Naive thymus-derived CD4-positive, alpha-beta T cell (primary cell): ENCODE measurements around the gene MRPL16. TPM values are rescaled to one million over a fixed set of nuclear protein-coding genes. Genes with fewer than 3 reads are reported as not detected.
A peak's percentile ranks its signal among the peaks of the same experiment; 100 is the strongest.

ENCODE experiments used
- ATAC-seq: fragments of 150-1000 bp; cut with Tn5 transposase; 2 replicates; pipeline ENCODE4 v1.10.0; 2021; ENCODE audit warnings: mild to moderate bottlenecking, moderate library complexity
- CTCF ChIA-PET: fragments of 350-600 bp; sonication (Branson Sonifier 250); formaldehyde crosslinking; loops from one replicate; lab custom pipeline; 2021; ENCODE audit warnings: antibody characterized with exemption; lab: Charles Lee
- POLR2A ChIA-PET: fragments of 350-600 bp; sonication (Branson Sonifier 250); formaldehyde crosslinking; loops from one replicate; lab custom pipeline; 2021; ENCODE audit warnings: antibody characterized with exemption, inconsistent platforms; lab: Charles Lee
- DNase-seq, 9 donors: peaks; one replicate each; pipeline versions ENCODE4 v3.0.0 to v3.0.0-alpha.2; 2020 to 2022; ENCODE audit warnings: mixed read lengths in 1 of 9
- H3K27ac ChIP-seq: one replicate; pipeline ENCODE4 v1.7.0; 2013; ENCODE audit warnings: mild to moderate bottlenecking, low read depth, low read length, moderate library complexity
- H3K27me3 ChIP-seq, 2 donors: one replicate each; pipeline ENCODE4 v1.7.0; 2013; ENCODE audit warnings: low read length in 2 of 2, mild to moderate bottlenecking in 2 of 2, moderate library complexity in 2 of 2; ENCODE audit not compliant: control insufficient read depth in 2 of 2, insufficient read depth in 2 of 2
- H3K36me3 ChIP-seq, 3 experiments: 1 replicate in 2 of 3; 2 replicates in 1 of 3; pipeline ENCODE4 v1.7.0; 2013; ENCODE audit warnings: low read length in 3 of 3, mild to moderate bottlenecking in 3 of 3, moderate library complexity in 1 of 3; ENCODE audit not compliant: insufficient read depth in 3 of 3, control insufficient read depth in 2 of 3
- H3K4me1 ChIP-seq, 2 donors: one replicate each; pipeline ENCODE4 v1.7.0; 2013; ENCODE audit warnings: low read length in 2 of 2, mild to moderate bottlenecking in 2 of 2, moderate library complexity in 1 of 2; ENCODE audit not compliant: control insufficient read depth in 2 of 2, insufficient read depth in 2 of 2
- H3K4me3 ChIP-seq: 2 replicates; pipeline ENCODE4 v1.7.0; 2013; ENCODE audit warnings: mild to moderate bottlenecking, low read length
- H3K9me3 ChIP-seq, 3 experiments: 1 replicate in 2 of 3; 2 replicates in 1 of 3; pipeline ENCODE4 v1.7.0; 2013; ENCODE audit warnings: low read length in 3 of 3; ENCODE audit not compliant: control insufficient read depth in 2 of 3
- H3K27ac Mint-ChIP-seq, 9 donors: one replicate each; pipeline ENCODE4 v1.8.0; 2020 to 2022; ENCODE audit warnings: mixed read lengths in 9 of 9, mild to moderate bottlenecking in 8 of 9, moderate library complexity in 5 of 9, inconsistent platforms in 2 of 9
- H3K27me3 Mint-ChIP-seq, 5 donors: one replicate each; pipeline ENCODE4 v1.8.0; 2021 to 2022; ENCODE audit warnings: mixed read lengths in 5 of 5, mild to moderate bottlenecking in 1 of 5
- H3K36me3 Mint-ChIP-seq, 5 donors: one replicate each; pipeline ENCODE4 v1.8.0; 2020 to 2022; ENCODE audit warnings: mixed read lengths in 5 of 5, mild to moderate bottlenecking in 3 of 5, inconsistent platforms in 1 of 5
- H3K4me1 Mint-ChIP-seq, 7 donors: one replicate each; pipeline ENCODE4 v1.8.0; 2020 to 2022; ENCODE audit warnings: mixed read lengths in 7 of 7, mild to moderate bottlenecking in 3 of 7, inconsistent platforms in 1 of 7
- H3K4me3 Mint-ChIP-seq, 10 donors: one replicate each; pipeline ENCODE4 v1.8.0; 2020 to 2022; ENCODE audit warnings: mild to moderate bottlenecking in 10 of 10, mixed read lengths in 10 of 10, moderate library complexity in 6 of 10, inconsistent platforms in 2 of 10
- H3K9me3 Mint-ChIP-seq, 11 donors: one replicate each; pipeline ENCODE4 v1.8.0; 2020 to 2022; ENCODE audit warnings: mixed read lengths in 11 of 11, mild to moderate bottlenecking in 4 of 11, inconsistent platforms in 1 of 11, moderate library complexity in 1 of 11
- intact Hi-C, 2 donors: fragments of 100-400 bp; cut with micrococcal nuclease; formaldehyde crosslinking; loops; one replicate each; pipeline ENCODE4 v1.15.1; 2023
- polyA plus RNA-seq, 2 donors: library from polyadenylated mRNA; unstranded; fragments of 300-500 nt; fragmentation: Illumina TruSeq; gene quantifications; one replicate each; pipeline ENCODE4 v1.2.3, GENCODE V29; 2021
- total RNA-seq, 6 experiments: library from RNA in 5 of 6; stranded (reverse) in 5 of 6; gene quantifications; 1 replicate in 5 of 6; 2 replicates in 1 of 6; pipeline ENCODE4 v1.2.3 and lab custom pipeline; 2021 to 2026

Gene MRPL16
- total and polyA plus RNA-seq, 7 experiments from 2014 or later: 25.1 to 108 (median 40.8) TPM

GRCh38 chr11:59773083-59773440 is 37.5 kb downstream of the MRPL16 start:
- Mint-ChIP-seq H3K4me3 (peak overlapping the region; percentile 26 to 75 (median 63)), H3K27ac (peak overlapping the region; percentile 40 to 91 (median 65))
- ATAC-seq: peak; percentile 56

GRCh38 chr11:59771605-59772004 is 39.0 kb downstream of the MRPL16 start:
- H3K4me1 ChIP-seq: peaks cover 24 to 49% of the 10 kb centered on the region in 2 donors
- Mint-ChIP-seq H3K27ac (peak overlapping the region in 8 of 9 donors; percentile 2 to 87 (median 72)), H3K27me3 (no peaks in the 10 kb centered on the region), H3K9me3 (no peaks in the 10 kb centered on the region), H3K4me1 (peaks cover 16 to 41% (median 29%) of the 10 kb centered on the region in 7 donors), H3K36me3 (peaks cover 0 to 23% (median 10%) of the 10 kb centered on the region in 5 donors), H3K4me3 (peak overlapping the region in 7 of 10 donors; percentile 4 to 75 (median 62))
- no peak overlapping the region for H3K4me3 ChIP-seq
- H3K36me3 ChIP-seq: no peaks in the 10 kb centered on the region
- H3K9me3 ChIP-seq: no peaks in the 10 kb centered on the region
- ATAC-seq (no peak), DNase-seq (no peak)
- POLR2A ChIA-PET: interaction anchor here (1.3 to 2.2 kb wide), 4 partner anchors 10 to 102 kb away, joined by 4 to 11 read pairs (median 6); partner anchors contain the start of gene STX3
- intact Hi-C loops: loop anchor here (1.0 to 2.0 kb wide), 2 partner anchors 17 kb away; partner anchors contain the start of gene STX3 (in 1 of the 2)
- no peak overlapping the region for H3K27ac ChIP-seq
- CTCF ChIA-PET: interaction anchor here (1.2 to 3.1 kb wide), 4 partner anchors 17 to 33 kb away, joined by 3 to 24 read pairs (median 7); partner anchors contain the start of gene STX3
- no peaks in the 10 kb centered on the region for H3K27me3 ChIP-seq

More at GRCh38 chr11:59773083-59773440, 37.5 kb downstream of the MRPL16 start:
- no peaks in the 10 kb centered on the region for H3K27me3 ChIP-seq
- no peaks in the 10 kb centered on the region for H3K9me3 ChIP-seq
- peaks cover 10 to 35% of the 10 kb centered on the region in 2 donors for H3K4me1 ChIP-seq
- CTCF ChIA-PET: interaction anchor here (1.1 to 3.1 kb wide), 4 partner anchors 18 to 37 kb away, joined by 4 to 24 read pairs (median 7); partner anchors contain the start of gene STX3
- POLR2A ChIA-PET: interaction anchor here (0.9 to 2.2 kb wide), 3 partner anchors 18 to 29 kb away, joined by 3 to 11 read pairs (median 7); partner anchors contain the start of gene STX3
- DNase-seq: peak in 6 of 9 donors; percentile 15 to 51 (median 36)
- Mint-ChIP-seq H3K27me3 (no peaks in the 10 kb centered on the region), H3K9me3 (no peaks in the 10 kb centered on the region), H3K36me3 (peaks cover 0 to 37% (median 18%) of the 10 kb centered on the region in 5 donors), H3K4me1 (peaks cover 16 to 56% (median 29%) of the 10 kb centered on the region in 7 donors)
- peak overlapping the region; percentile 25 for H3K27ac ChIP-seq
- no peak overlapping the region for H3K4me3 ChIP-seq
- H3K36me3 ChIP-seq: no peaks in the 10 kb centered on the region
- intact Hi-C loops: loop anchor here in 1 of 2 donors (2.0 kb wide), 1 partner anchor 18 kb away; the partner anchor contains the start of gene STX3

GRCh38 chr11:59770869-59771268 is 39.7 kb downstream of the MRPL16 start:
- ATAC-seq (no peak), DNase-seq (no peak)
- Histone ChIP-seq H3K4me3 (no peak overlapping the region), H3K27me3 (no peaks in the 10 kb centered on the region), H3K4me1 (peaks cover 31 to 57% of the 10 kb centered on the region in 2 donors), H3K9me3 (no peaks in the 10 kb centered on the region), H3K27ac (no peak overlapping the region), H3K36me3 (no peaks in the 10 kb centered on the region)
- Mint-ChIP-seq H3K27ac (peak overlapping the region in 4 of 9 donors; percentile 60 to 68 (median 64)), H3K36me3 (peaks cover 0 to 21% (median 8%) of the 10 kb centered on the region in 5 donors), H3K4me3 (peak overlapping the region in 2 of 10 donors; percentile 7 to 17), H3K27me3 (no peaks in the 10 kb centered on the region), H3K4me1 (peaks cover 16 to 39% (median 29%) of the 10 kb centered on the region in 7 donors), H3K9me3 (no peaks in the 10 kb centered on the region)
- ChIA-PET POLR2A (interaction anchor here (1.1 kb wide), 1 partner anchor 16 kb away, joined by 3 read pairs; the partner anchor contains the start of gene STX3), CTCF (interaction anchor here (3.1 kb wide), 1 partner anchor 16 kb away, joined by 24 read pairs; the partner anchor contains the start of gene STX3)
- intact Hi-C loops: no loop called here

- Histone ChIP-seq H3K9me3 (no peaks in the 10 kb centered on the region), H3K27ac (no peak overlapping the region), H3K4me1 (peaks cover 31 to 58% of the 10 kb centered on the region in 2 donors), H3K4me3 (no peak overlapping the region), H3K36me3 (no peaks in the 10 kb centered on the region), H3K27me3 (no peaks in the 10 kb centered on the region)
- no peak for ATAC-seq
- POLR2A ChIA-PET: interaction anchor here (1.1 kb wide), 1 partner anchor 15 kb away, joined by 3 read pairs; the partner anchor contains the start of gene STX3
- H3K9me3 Mint-ChIP-seq: no peaks in the 10 kb centered on the region
- H3K36me3 Mint-ChIP-seq: peaks cover 0 to 17% (median 4%) of the 10 kb centered on the region in 5 donors
- H3K27me3 Mint-ChIP-seq: no peaks in the 10 kb centered on the region
- intact Hi-C loops: no loop called here
- H3K4me3 Mint-ChIP-seq: peak overlapping the region in 2 of 10 donors; percentile 7 to 17
- peaks cover 16 to 37% (median 30%) of the 10 kb centered on the region in 7 donors for H3K4me1 Mint-ChIP-seq
- CTCF ChIA-PET: interaction anchor here (3.1 kb wide), 1 partner anchor 15 kb away, joined by 24 read pairs; the partner anchor contains the start of gene STX3
- peak overlapping the region in 4 of 9 donors; percentile 60 to 68 (median 64) for H3K27ac Mint-ChIP-seq
- no peak for DNase-seq
These were observed 40.3 kb downstream of the MRPL16 start for GRCh38 chr11:59770319-59770718.

GRCh38 chr11:59769828-59770227 is 40.8 kb downstream of the MRPL16 start:
- peaks cover 31 to 58% of the 10 kb centered on the region in 2 donors for H3K4me1 ChIP-seq
- ATAC-seq: no peak
- Mint-ChIP-seq H3K9me3 (no peaks in the 10 kb centered on the region), H3K27ac (no peak overlapping the region), H3K27me3 (peaks cover 0 to 4% (median 0%) of the 10 kb centered on the region in 5 donors), H3K36me3 (peaks cover 0 to 17% (median under 1%) of the 10 kb centered on the region in 5 donors), H3K4me1 (peaks cover 21 to 41% (median 35%) of the 10 kb centered on the region in 7 donors), H3K4me3 (no peak overlapping the region)
- intact Hi-C loops: loop anchor here in 1 of 2 donors (10.0 kb wide), 1 partner anchor 595 kb away; the partner anchor contains the start of gene DTX4
- CTCF ChIA-PET: interaction anchor here (3.1 kb wide), 1 partner anchor 15 kb away, joined by 24 read pairs; the partner anchor contains the start of gene STX3
- POLR2A ChIA-PET: interaction anchor here (0.7 to 1.1 kb wide), 2 partner anchors 15 to 420 kb away, joined by 3 read pairs; partner anchors contain the start of gene STX3
- H3K36me3 ChIP-seq: no peaks in the 10 kb centered on the region
- H3K9me3 ChIP-seq: no peaks in the 10 kb centered on the region
- H3K4me3 ChIP-seq: no peak overlapping the region
- no peak overlapping the region for H3K27ac ChIP-seq
- DNase-seq: no peak
- H3K27me3 ChIP-seq: no peaks in the 10 kb centered on the region

GRCh38 chr11:59769111-59769510 is 41.5 kb downstream of the MRPL16 start:
- DNase-seq (no peak), ATAC-seq (no peak)
- Histone ChIP-seq H3K36me3 (no peaks in the 10 kb centered on the region), H3K9me3 (no peaks in the 10 kb centered on the region), H3K27ac (no peak overlapping the region), H3K27me3 (no peaks in the 10 kb centered on the region), H3K4me3 (no peak overlapping the region), H3K4me1 (peaks cover 31 to 58% of the 10 kb centered on the region in 2 donors)
- intact Hi-C loops: loop anchor here in 1 of 2 donors (10.0 kb wide), 1 partner anchor 594 kb away; the partner anchor contains the start of gene DTX4
- no peak overlapping the region for H3K4me3 Mint-ChIP-seq
- H3K9me3 Mint-ChIP-seq: no peaks in the 10 kb centered on the region
- H3K27ac Mint-ChIP-seq: no peak overlapping the region
- CTCF ChIA-PET: no interaction called here
- H3K4me1 Mint-ChIP-seq: peaks cover 21 to 45% (median 39%) of the 10 kb centered on the region in 7 donors
- H3K36me3 Mint-ChIP-seq: peaks cover 0 to 17% (median 0%) of the 10 kb centered on the region in 5 donors
- POLR2A ChIA-PET: no interaction called here
- peaks cover 0 to 4% (median 0%) of the 10 kb centered on the region in 5 donors for H3K27me3 Mint-ChIP-seq
